Keratinocyte (primary cell): ENCODE data around the gene ZFP90. TPM values are rescaled to one million over a fixed set of nuclear protein-coding genes. Genes with fewer than 3 reads are reported as not detected.

Source experiments
- DNase-seq: peaks from one replicate; pipeline ENCODE4 v3.0.0-alpha.2; 2011; ENCODE audit warnings: low read depth, missing footprints, low spot score
- FAIRE-seq: peaks from 2 replicates; lab custom pipeline; 2011; peaks lifted over from hg19 to GRCh38; lab: Jason Lieb, UNC
- H2AFZ ChIP-seq: 2 replicates; pipeline ENCODE4 v1.6.0; 2012; ENCODE audit warnings: low read length, control low read depth, inconsistent platforms; ENCODE audit not compliant: control insufficient read depth
- H3K27ac ChIP-seq: 2 replicates; pipeline ENCODE4 v1.5.1; 2011; ENCODE audit warnings: low read length; ENCODE audit not compliant: control insufficient read depth, insufficient read depth
- H3K27me3 ChIP-seq: 3 replicates; pipeline ENCODE4 v1.6.0; 2011; ENCODE audit warnings: low read length; ENCODE audit not compliant: control insufficient read depth, insufficient read depth; ENCODE audit errors: extremely low read depth
- H3K36me3 ChIP-seq, 2 experiments: 2 replicates in 1 of 2; 3 replicates in 1 of 2; pipeline ENCODE4 v1.5.1; 2011; ENCODE audit warnings: low read length in 2 of 2, mild to moderate bottlenecking in 1 of 2; ENCODE audit not compliant: control insufficient read depth in 2 of 2, insufficient read depth in 2 of 2; ENCODE audit errors: extremely low read depth in 1 of 2
- H3K4me1 ChIP-seq: 3 replicates; pipeline ENCODE4 v1.5.1; 2011; ENCODE audit warnings: low read length; ENCODE audit not compliant: control insufficient read depth, insufficient read depth; ENCODE audit errors: extremely low read depth
- H3K4me2 ChIP-seq: 3 replicates; pipeline ENCODE4 v1.6.0; 2011; ENCODE audit warnings: low read depth, low read length; ENCODE audit not compliant: control insufficient read depth, insufficient read depth; ENCODE audit errors: extremely low read depth
- H3K4me3 ChIP-seq, 3 experiments: fragments of 200-600 bp in 1 of 3; sonication (generic) in 1 of 3; 2 replicates in 2 of 3; 3 replicates in 1 of 3; pipeline ENCODE4 v1.5.1; 2011 to 2016; ENCODE audit warnings: low read length in 3 of 3, mild to moderate bottlenecking in 3 of 3, control low read depth in 2 of 3, inconsistent platforms in 1 of 3, low read depth in 1 of 3, mixed read lengths in 1 of 3, mixed run types in 1 of 3, moderate library complexity in 1 of 3; ENCODE audit not compliant: control insufficient read depth in 2 of 3, insufficient read depth in 2 of 3; ENCODE audit errors: extremely low read depth in 1 of 3
- H3K79me2 ChIP-seq: 2 replicates; pipeline ENCODE4 v1.6.0; 2012; ENCODE audit warnings: low read length; ENCODE audit not compliant: control insufficient read depth, insufficient read depth
- H3K9ac ChIP-seq: 3 replicates; pipeline ENCODE4 v1.6.0; 2011; ENCODE audit warnings: low read length; ENCODE audit not compliant: control insufficient read depth, insufficient read depth; ENCODE audit errors: extremely low read depth
- H3K9me1 ChIP-seq: 3 replicates; pipeline ENCODE4 v1.6.0; 2011; ENCODE audit warnings: low read length; ENCODE audit not compliant: control insufficient read depth, insufficient read depth; ENCODE audit errors: extremely low read depth
- H3K9me3 ChIP-seq: 2 replicates; pipeline ENCODE4 v1.5.1; 2012; ENCODE audit warnings: low read depth, low read length; ENCODE audit not compliant: control insufficient read depth
- H4K20me1 ChIP-seq: 3 replicates; pipeline ENCODE4 v1.6.0; 2011; ENCODE audit warnings: low read length; ENCODE audit not compliant: control insufficient read depth, insufficient read depth; ENCODE audit errors: extremely low read depth
- CTCF ChIP-seq, 3 experiments: IDR thresholded peaks in 1 of 3; conservative IDR thresholded peaks in 1 of 3; optimal IDR thresholded peaks in 1 of 3; 2 replicates in 2 of 3; 3 replicates in 1 of 3; pipeline versions ENCODE3 to v1.5.1; 2011; ENCODE audit warnings: low read length in 3 of 3, mild to moderate bottlenecking in 3 of 3, moderate library complexity in 2 of 3, control low read depth in 1 of 3, inconsistent platforms in 1 of 3; ENCODE audit not compliant: insufficient read depth in 2 of 3; ENCODE audit errors: extremely low read depth in 1 of 3
- EZH2 ChIP-seq: IDR thresholded peaks from one replicate; pipeline ENCODE4 v1.6.1; 2012; ENCODE audit warnings: inconsistent platforms, mild to moderate bottlenecking, low read length, moderate library complexity
- dilution Hi-C: fragments of 300-500 bp; cut with MboI; formaldehyde crosslinking; loops from one replicate; pipeline ENCODE4 v1.7.0; 2020; ENCODE audit warnings: low sequenced_read_pairs; ENCODE audit not compliant: extremely low pct_ligation_motif_present
- polyA plus RNA-seq, 5 experiments: library from polyadenylated mRNA; depleted of rRNA in 3 of 5; stranded (reverse) in 3 of 5; stranded (forward) in 1 of 5; unstranded in 1 of 5; fragments of >200 nt; gene quantifications; 1 replicate in 1 of 5; 2 replicates in 3 of 5; 3 replicates in 1 of 5; pipeline versions ENCODE4 v1.2.1 to v1.2.3, GENCODE V29; 2011 to 2012; ENCODE audit warnings: missing spikeins in 2 of 5, low read depth in 1 of 5, low replicate concordance in 1 of 5

The ZFP90 gene
- polyA plus RNA-seq, 1 donor (not counting 4 experiments of a cell fraction or from before 2014, with no cell fraction given), result 15.3 TPM

GRCh38 chr16:68526782-68527145, 12.3 kb upstream of the ZFP90 start:
- H3K4me1 ChIP-seq, result peaks cover 13% of the 10 kb centered on the region
- no peaks in the 10 kb centered on the region for H3K36me3 ChIP-seq
- H3K4me2 ChIP-seq, result no peak overlapping the region
- no peak overlapping the region for H3K4me3 ChIP-seq
- no peak for FAIRE-seq
- no peak for DNase-seq
- TF ChIP-seq CTCF (optimal IDR thresholded peaks at IDR 0.05 in 1 of 3, IDR thresholded peaks at IDR 0.05 in 1 of 3, conservative IDR thresholded peaks at IDR 0.05 in 1 of 3; ENCODE audit: extremely low read depth in 1 of 3, insufficient read depth in 2 of 3, low read length in 3 of 3), result no peak
- no peak for TF ChIP-seq EZH2
- H3K27ac ChIP-seq, result no peak overlapping the region
- no peaks in the 10 kb centered on the region for H3K9me3 ChIP-seq
- no peaks in the 10 kb centered on the region for H3K9me1 ChIP-seq
- no peaks in the 10 kb centered on the region for H3K79me2 ChIP-seq
- dilution Hi-C loops, result no loop called here
- no peak overlapping the region for H3K9ac ChIP-seq
- no peak overlapping the region for H2AFZ ChIP-seq
- no peaks in the 10 kb centered on the region for H4K20me1 ChIP-seq
- H3K27me3 ChIP-seq, result no peaks in the 10 kb centered on the region

GRCh38 chr16:68528233-68528632, 10.9 kb upstream of the ZFP90 start:
- Histone ChIP-seq H4K20me1 (no peaks in the 10 kb centered on the region), H3K9me3 (no peaks in the 10 kb centered on the region), H2AFZ (no peak overlapping the region), H3K79me2 (no peaks in the 10 kb centered on the region), H3K36me3 (no peaks in the 10 kb centered on the region), H3K9me1 (no peaks in the 10 kb centered on the region), H3K9ac (no peak overlapping the region), H3K4me2 (no peak overlapping the region), H3K27ac (no peak overlapping the region), H3K4me1 (peaks cover 13% of the 10 kb centered on the region), H3K27me3 (no peaks in the 10 kb centered on the region), H3K4me3 (no peak overlapping the region)
- TF ChIP-seq CTCF (optimal IDR thresholded peaks at IDR 0.05 in 1 of 3, IDR thresholded peaks at IDR 0.05 in 1 of 3, conservative IDR thresholded peaks at IDR 0.05 in 1 of 3; ENCODE audit: extremely low read depth in 1 of 3, insufficient read depth in 2 of 3, low read length in 3 of 3), result no peak
- no peak for TF ChIP-seq EZH2
- no peak for FAIRE-seq
- dilution Hi-C loops, result no loop called here
- no peak for DNase-seq
